IMR-90 (cell line): Measurements from ENCODE around the gene PPP1R14B.

Experiments used
- CEBPB ChIP-seq: IDR thresholded peaks from 2 replicates; pipeline ENCODE4 v1.6.1; 2012; ENCODE audit warnings: low read depth, low read length, improper control_type of control experiment
- CHD1 ChIP-seq: IDR thresholded peaks from 2 replicates; pipeline ENCODE4 v1.6.1; 2012; ENCODE audit warnings: low read depth, low read length, improper control_type of control experiment
- FOS ChIP-seq: fragments of 150-350 bp; IDR thresholded peaks from 2 replicates; pipeline ENCODE4 v1.6.1; 2016; ENCODE audit warnings: low read depth, low read length
- MAFK ChIP-seq: IDR thresholded peaks from 2 replicates; pipeline ENCODE4 v1.6.1; 2012; ENCODE audit warnings: low read depth, low read length, improper control_type of control experiment
- MAZ ChIP-seq: IDR thresholded peaks from 2 replicates; pipeline ENCODE4 v1.6.1; 2012; ENCODE audit warnings: low read depth, mild to moderate bottlenecking, low read length, improper control_type of control experiment, moderate library complexity, borderline replicate concordance
- MXI1 ChIP-seq: IDR thresholded peaks from 2 replicates; pipeline ENCODE4 v1.6.1; 2012; ENCODE audit warnings: low read depth, mild to moderate bottlenecking, low read length, moderate library complexity, borderline replicate concordance
- NFE2L2 ChIP-seq: fragments of 150-350 bp; IDR thresholded peaks from 2 replicates; pipeline ENCODE4 v1.6.1; 2016; ENCODE audit warnings: low read depth, mild to moderate bottlenecking, low read length
- POLR2A ChIP-seq: IDR thresholded peaks from 2 replicates; pipeline ENCODE4 v1.6.1; 2012; ENCODE audit warnings: mild to moderate bottlenecking, low read depth, low read length
- RCOR1 ChIP-seq: IDR thresholded peaks from 2 replicates; pipeline ENCODE4 v1.6.1; 2012; ENCODE audit warnings: mild to moderate bottlenecking, low read length, improper control_type of control experiment; ENCODE audit not compliant: insufficient replicate concordance
- RFX5 ChIP-seq: IDR thresholded peaks from 2 replicates; pipeline ENCODE4 v1.8.0; 2012; ENCODE audit warnings: low read depth, mild to moderate bottlenecking, low read length, moderate library complexity
- SMC3 ChIP-seq: fragments of 150-350 bp; IDR thresholded peaks from 2 replicates; pipeline ENCODE4 v1.6.1; 2016; ENCODE audit warnings: low read depth, mild to moderate bottlenecking, antibody characterized with exemption, low read length, moderate library complexity
- TF ChIP-seq, protein P1 (sequence below): conservative IDR thresholded peaks from 2 replicates; pipeline ENCODE4 v1.5.1; 2012; ENCODE audit warnings: mild to moderate bottlenecking, low read depth, low read length, improper control_type of control experiment
- TF ChIP-seq, protein P2 (sequence below): fragments of 150-350 bp; IDR thresholded peaks from 2 replicates; pipeline ENCODE4 v1.6.1; 2016; ENCODE audit warnings: low read depth, mild to moderate bottlenecking, low read length, moderate library complexity, borderline replicate concordance
- TF ChIP-seq, protein P3 (sequence below): fragments of 150-350 bp; IDR thresholded peaks from 2 replicates; pipeline ENCODE4 v1.6.1; 2017; ENCODE audit warnings: mild to moderate bottlenecking, antibody characterized with exemption, low read length, low read depth

DNA sequence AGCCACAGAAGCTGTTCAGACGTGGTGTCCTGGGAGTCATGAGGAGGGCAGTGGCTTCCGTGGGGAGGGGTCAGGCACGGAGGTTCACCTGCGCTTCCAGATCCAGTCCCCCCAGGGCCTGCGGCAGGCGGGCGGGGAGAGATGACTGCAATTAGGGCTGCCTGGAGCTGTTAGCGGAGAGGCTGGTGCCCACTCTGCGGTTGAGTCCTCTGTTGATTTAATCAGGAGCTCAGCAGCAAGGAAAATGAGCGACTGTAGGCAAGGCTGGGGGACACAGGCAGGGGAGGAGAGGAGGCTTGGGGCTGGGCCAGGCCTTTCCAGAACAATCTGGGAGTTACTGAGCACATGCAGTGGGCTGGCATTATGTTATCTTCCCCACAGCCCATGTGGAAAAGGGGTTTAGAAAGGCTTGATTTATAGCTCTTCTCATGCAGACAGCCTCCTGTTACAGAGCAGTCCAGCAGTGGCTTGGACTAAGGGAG, 17.7 kb upstream of the PPP1R14B start:
- TF ChIP-seq, protein P1, sequence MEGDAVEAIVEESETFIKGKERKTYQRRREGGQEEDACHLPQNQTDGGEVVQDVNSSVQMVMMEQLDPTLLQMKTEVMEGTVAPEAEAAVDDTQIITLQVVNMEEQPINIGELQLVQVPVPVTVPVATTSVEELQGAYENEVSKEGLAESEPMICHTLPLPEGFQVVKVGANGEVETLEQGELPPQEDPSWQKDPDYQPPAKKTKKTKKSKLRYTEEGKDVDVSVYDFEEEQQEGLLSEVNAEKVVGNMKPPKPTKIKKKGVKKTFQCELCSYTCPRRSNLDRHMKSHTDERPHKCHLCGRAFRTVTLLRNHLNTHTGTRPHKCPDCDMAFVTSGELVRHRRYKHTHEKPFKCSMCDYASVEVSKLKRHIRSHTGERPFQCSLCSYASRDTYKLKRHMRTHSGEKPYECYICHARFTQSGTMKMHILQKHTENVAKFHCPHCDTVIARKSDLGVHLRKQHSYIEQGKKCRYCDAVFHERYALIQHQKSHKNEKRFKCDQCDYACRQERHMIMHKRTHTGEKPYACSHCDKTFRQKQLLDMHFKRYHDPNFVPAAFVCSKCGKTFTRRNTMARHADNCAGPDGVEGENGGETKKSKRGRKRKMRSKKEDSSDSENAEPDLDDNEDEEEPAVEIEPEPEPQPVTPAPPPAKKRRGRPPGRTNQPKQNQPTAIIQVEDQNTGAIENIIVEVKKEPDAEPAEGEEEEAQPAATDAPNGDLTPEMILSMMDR, result no peak
- TF ChIP-seq, protein P2, sequence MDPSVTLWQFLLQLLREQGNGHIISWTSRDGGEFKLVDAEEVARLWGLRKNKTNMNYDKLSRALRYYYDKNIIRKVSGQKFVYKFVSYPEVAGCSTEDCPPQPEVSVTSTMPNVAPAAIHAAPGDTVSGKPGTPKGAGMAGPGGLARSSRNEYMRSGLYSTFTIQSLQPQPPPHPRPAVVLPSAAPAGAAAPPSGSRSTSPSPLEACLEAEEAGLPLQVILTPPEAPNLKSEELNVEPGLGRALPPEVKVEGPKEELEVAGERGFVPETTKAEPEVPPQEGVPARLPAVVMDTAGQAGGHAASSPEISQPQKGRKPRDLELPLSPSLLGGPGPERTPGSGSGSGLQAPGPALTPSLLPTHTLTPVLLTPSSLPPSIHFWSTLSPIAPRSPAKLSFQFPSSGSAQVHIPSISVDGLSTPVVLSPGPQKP, result no peak
- TF ChIP-seq MAZ (no peak), POLR2A (no peak), MXI1 (no peak), RCOR1 (no peak), MAFK (no peak), SMC3 (no peak), CHD1 (no peak), RFX5 (no peak), FOS (no peak), CEBPB (no peak), NFE2L2 (no peak)
- TF ChIP-seq, protein P3, sequence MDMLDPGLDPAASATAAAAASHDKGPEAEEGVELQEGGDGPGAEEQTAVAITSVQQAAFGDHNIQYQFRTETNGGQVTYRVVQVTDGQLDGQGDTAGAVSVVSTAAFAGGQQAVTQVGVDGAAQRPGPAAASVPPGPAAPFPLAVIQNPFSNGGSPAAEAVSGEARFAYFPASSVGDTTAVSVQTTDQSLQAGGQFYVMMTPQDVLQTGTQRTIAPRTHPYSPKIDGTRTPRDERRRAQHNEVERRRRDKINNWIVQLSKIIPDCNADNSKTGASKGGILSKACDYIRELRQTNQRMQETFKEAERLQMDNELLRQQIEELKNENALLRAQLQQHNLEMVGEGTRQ, result no peak
